ENCODE results near the gene TINAGL1.

The TINAGL1 gene

GRCh38 chr1:31576201-31576669, at the start of gene TINAGL1:
TINAGL1 (plus strand) TSS chr1:31576515; CDS start chr1:31577149, 634 bp downstream.
- no peak for DNase-seq (ENCODE audit: low read depth)

- no peak for DNase-seq (ENCODE audit: low read depth)
These were observed 46.2 kb upstream of the TINAGL1 start for GRCh38 chr1:31529999-31530684.

GRCh38 chr1:31531177-31531999, 44.9 kb upstream of the TINAGL1 start:
- DNase-seq (ENCODE audit: low read depth), result no peak

GRCh38 chr1:31532173-31532572, 44.1 kb upstream of the TINAGL1 start:
- DNase-seq (ENCODE audit: low read depth), result no peak

GRCh38 chr1:31535561-31535960, 40.8 kb upstream of the TINAGL1 start:
- no peak for DNase-seq (ENCODE audit: low read depth)

- no peak for DNase-seq (ENCODE audit: low read depth)
These were observed 37.0 kb upstream of the TINAGL1 start for GRCh38 chr1:31539329-31539728.

GRCh38 chr1:31541194-31541593, 35.1 kb upstream of the TINAGL1 start:
- DNase-seq (ENCODE audit: low read depth), result no peak

GRCh38 chr1:31545927-31546540, 30.3 kb upstream of the TINAGL1 start:
- DNase-seq (ENCODE audit: low read depth), result no peak

GRCh38 chr1:31548534-31548906, 27.8 kb upstream of the TINAGL1 start:
- DNase-seq (ENCODE audit: low read depth), result no peak

- DNase-seq (ENCODE audit: low read depth), result peak; percentile 77
These were observed 27.2 kb upstream of the TINAGL1 start for GRCh38 chr1:31548907-31549808.

GRCh38 chr1:31549809-31550620, 26.3 kb upstream of the TINAGL1 start:
- DNase-seq (ENCODE audit: low read depth), result no peak

GRCh38 chr1:31551208-31551607, 25.1 kb upstream of the TINAGL1 start:
- no peak for DNase-seq (ENCODE audit: low read depth)

- no peak for DNase-seq (ENCODE audit: low read depth)
These were observed 23.8 kb upstream of the TINAGL1 start for GRCh38 chr1:31552489-31552888.

- no peak for DNase-seq (ENCODE audit: low read depth)
These were observed 19.8 kb upstream of the TINAGL1 start for GRCh38 chr1:31556481-31557006.

- no peak for DNase-seq (ENCODE audit: low read depth)
These were observed 16.6 kb upstream of the TINAGL1 start for GRCh38 chr1:31559715-31560114.

- no peak for DNase-seq (ENCODE audit: low read depth)
These were observed 15.9 kb upstream of the TINAGL1 start for GRCh38 chr1:31560394-31560793.

GRCh38 chr1:31562707-31563360, 13.5 kb upstream of the TINAGL1 start:
- DNase-seq (ENCODE audit: low read depth), result no peak

- DNase-seq (ENCODE audit: low read depth), result no peak
These were observed 11.7 kb upstream of the TINAGL1 start for GRCh38 chr1:31564606-31564989.

GRCh38 chr1:31567956-31568570, 8.3 kb upstream of the TINAGL1 start:
- DNase-seq (ENCODE audit: low read depth), result no peak
